Activated CD8-positive, alpha-beta memory T cell treated with anti-CD3 and anti-CD28 coated beads for 1 hour (primary cell): Measurements from ENCODE around the gene GNAS.
"Not testable (repeated sequence)": the region's sequence is repeated elsewhere in the genome, so short reads cannot be mapped to it uniquely, and the experiment has no call there.

Experiments
- DNase-seq, 2 donors: peaks; one replicate each; pipeline ENCODE4 v3.0.0-alpha.2; 2020; ENCODE audit warnings: low read depth in 1 of 2; ENCODE audit errors: extremely low read depth in 1 of 2

GNAS gene

GRCh38 chr20:58852543-58853271 lies at the start of gene GNAS:
GNAS (plus strand) TSS chr20:58852716.
- DNase-seq: no peak

- no peak for DNase-seq
Observed at GRCh38 chr20:58803533-58803932, 49.0 kb upstream of the GNAS start.

GRCh38 chr20:58807801-58808200 lies 44.7 kb upstream of the GNAS start:
- DNase-seq: no peak

DNA sequence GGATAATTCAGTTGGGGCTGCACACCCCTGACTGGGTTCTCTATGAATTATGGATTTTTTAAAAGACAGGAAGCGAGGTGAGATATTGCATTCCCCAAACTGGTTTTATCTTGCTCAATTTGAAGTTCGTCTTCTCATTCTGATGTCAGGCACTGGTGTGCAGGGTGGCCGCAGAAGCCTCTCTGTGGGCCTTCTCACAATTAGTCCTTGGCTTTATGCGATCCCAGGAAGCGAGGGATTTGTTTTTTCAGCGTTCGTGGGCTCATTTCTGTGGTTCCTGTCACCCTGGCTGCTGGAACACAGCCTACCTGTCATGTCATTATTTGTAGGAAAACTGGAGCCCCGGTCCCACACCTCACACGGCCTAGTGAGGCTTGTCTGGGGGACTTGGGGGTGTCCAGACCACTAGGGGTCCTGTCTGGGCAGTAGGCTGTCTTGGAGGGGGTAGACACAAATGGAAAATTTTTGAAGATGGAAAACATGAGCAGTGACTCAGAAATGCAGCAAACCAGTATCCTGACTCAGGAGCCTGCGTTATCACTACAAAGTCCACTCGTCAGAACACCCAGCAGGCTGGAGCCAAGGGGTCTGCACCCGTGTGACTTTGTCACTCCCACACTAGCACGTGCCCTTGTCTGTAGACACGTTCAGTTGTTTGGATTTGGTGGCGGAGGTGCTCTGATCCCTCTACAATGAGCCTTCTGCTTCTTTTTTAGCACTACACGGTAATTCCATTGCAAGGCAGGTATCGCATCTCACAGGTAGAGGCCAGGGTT lies 44.1 kb upstream of the GNAS start:
- DNase-seq: no peak

GRCh38 chr20:58810116-58810878 lies 42.2 kb upstream of the GNAS start:
- DNase-seq: no peak

- DNase-seq: no peak
Observed at GRCh38 chr20:58810879-58811250, 41.7 kb upstream of the GNAS start.

GRCh38 chr20:58811334-58811733 lies 41.2 kb upstream of the GNAS start:
- DNase-seq: no peak

- no peak for DNase-seq
Observed at GRCh38 chr20:58813369-58813768, 39.1 kb upstream of the GNAS start.

- DNase-seq: no peak
Observed at GRCh38 chr20:58815448-58815847, 37.1 kb upstream of the GNAS start.

GRCh38 chr20:58816051-58816450 lies 36.5 kb upstream of the GNAS start:
- no peak for DNase-seq

DNA sequence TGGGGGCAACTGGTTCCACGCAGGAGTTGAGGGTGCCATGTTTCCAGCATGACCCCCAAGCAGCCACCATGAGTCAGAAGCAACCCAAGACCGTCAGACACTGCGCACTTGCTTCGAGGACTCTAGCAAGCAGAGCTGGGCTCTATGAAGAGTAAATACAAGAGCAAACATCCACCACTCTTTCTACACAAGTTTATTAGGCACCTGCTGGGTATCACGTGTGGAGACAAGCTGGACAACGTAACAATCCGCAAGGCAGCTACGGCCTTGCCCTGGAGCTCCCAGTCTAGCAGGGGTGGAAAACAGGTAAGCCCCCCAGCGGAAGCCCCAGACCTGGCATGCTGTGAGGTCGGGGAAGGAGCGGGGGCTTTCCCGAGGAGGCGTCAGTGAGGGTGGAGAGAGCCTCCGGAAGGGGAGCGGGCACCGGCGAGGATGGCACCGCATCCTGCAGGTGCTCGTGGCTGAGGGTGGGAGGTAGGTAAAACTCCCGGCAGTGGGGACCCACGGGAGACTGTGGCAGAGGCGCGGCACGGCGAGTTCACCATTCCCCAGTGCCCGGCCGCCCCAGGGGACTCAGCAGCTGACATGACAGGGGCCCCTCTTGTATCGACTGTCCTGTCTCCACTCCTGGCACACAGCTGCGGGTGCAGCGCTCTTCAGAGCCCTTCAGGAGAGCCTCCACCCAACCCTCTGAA lies 35.4 kb upstream of the GNAS start:
- DNase-seq: no peak

GRCh38 chr20:58817748-58818147 lies 34.8 kb upstream of the GNAS start:
- no peak for DNase-seq

DNA sequence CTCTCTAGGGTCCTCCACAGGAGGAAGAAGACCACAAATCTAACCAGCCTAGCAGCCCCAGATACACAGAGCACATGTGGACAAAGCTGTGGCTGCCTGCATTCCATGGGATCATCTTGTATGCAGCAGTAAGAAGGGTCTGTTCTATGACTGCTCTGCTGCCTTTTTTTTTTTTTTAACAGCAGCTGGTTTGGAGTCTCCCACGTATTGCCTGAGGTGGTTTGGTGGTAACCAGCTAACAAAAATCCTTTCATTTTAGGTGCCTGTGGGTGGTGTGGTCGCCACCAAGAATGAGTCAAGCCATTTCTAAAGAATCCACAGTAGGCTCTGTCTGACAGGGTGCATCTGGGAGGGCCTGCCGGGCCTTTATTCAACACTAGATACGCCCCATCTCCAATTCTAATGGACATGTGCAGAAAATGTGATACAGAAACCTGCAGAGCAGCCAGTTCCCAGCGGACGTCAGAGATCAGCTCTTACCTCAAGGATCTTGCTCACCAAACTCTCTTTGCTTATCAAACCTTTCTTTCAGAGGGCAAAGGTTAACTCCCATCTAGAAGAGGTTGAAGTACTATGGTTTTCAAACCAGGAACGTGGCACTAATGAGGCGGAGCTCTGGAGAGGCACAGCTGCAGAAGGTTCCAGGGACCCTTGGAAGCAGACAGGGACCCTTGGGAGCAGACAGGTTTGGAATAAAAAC lies 33.8 kb upstream of the GNAS start:
- DNase-seq: no peak

DNA sequence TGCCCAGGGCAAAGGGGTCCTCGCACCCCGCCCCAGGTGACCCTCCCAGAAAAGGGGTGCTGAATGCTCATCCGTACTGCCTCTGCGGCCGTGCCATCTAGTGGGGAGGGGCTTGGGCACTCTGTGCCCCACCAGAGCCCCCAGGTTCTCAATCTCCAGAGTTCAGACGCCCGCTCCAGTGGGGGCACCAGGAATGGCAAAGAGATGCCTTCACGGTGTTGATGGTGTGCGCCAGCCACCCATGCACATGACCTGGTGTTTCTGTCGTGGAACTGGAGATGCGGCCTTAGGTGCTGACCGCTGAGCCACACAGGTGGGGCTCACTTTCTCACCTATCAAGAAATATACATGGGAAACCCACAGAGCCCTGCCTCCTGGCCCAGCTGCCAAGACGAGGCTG lies 32.6 kb upstream of the GNAS start:
- no peak for DNase-seq

DNA sequence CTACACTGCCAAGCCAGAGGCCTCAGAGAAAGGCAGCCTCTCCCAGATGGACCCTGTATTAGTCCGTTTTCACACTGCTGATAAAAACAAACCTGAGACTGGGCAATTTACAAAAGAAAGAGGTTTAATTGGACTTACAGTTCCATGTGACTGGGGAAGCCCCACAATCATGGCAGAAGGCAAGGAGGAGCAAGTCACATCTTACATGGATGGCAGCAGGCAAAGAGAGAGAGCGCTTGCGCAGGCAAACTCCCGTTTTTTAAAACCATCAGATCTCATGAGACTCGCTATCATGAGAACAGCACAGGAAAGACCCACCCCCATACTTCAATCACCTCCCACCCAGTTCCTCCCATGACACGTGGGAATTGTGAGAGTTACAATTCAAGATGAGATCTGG lies 32.0 kb upstream of the GNAS start:
- not testable (repeated sequence) for DNase-seq

- DNase-seq: no peak
Observed at GRCh38 chr20:58822149-58822548, 30.4 kb upstream of the GNAS start.

DNA sequence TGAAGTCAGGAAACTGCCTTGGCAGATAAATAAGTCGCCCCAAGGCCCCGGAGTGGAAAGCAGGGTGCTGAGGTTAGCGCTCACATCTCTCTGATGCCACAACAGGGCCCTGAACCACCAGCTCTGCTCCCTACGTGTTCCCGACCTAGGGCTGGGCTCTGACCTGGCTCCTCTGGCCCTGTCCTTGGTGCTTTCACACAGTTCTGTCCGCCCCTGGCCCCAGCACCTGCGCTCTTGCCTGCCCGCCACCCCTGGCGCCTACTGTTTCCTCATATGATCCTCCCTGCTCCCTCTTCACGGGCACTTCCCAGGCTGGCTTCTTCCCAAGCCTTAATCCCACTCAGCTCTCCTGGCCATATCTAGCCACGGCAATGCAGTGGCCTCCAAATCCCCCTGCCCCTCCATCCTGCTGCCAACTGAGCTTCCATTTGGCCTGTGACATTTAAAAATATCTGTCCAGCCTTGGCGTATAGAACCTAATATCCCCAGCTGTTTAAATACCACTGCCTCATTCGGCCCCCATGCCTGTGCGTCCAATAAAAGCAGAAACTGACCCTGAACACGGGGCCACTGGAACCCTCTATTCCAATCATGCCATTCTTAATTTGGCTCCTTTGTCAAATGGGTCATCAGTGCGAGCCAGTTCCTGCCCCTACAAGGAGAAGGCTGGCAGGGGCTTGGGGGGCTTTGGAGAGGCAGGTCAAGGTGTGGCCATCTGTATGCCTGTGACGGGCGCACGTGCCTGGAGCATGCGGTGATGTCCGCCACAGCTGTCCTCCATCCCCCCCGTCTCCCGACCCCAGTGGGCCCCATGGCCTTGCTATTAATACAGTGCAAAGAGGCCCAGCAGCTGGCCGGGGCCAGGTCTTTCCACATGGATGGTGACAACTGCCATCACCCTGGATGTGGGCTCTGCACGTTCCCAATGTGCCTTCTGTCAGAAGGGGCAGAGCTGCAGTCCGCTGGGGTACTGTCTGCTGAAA lies 29.5 kb upstream of the GNAS start:
- no peak for DNase-seq

DNA sequence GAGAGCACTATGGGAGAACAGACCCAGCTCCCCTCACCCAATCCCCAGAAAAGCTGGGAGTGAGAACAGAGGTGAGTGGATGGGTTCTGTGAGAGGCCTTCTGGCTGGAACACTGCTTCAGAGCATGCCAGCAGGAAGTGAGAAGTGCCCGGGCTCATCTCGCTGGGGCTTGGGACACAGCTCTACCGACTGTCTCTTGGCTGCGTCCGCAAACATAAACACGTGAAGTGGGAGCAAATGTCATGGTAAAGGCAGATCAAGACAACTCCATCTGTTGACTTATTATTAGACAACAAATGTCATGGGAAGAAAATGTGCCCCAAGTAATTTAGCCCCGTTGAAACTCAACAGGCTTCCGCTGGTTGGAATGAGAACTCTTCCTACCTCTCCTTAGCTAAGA lies 27.7 kb upstream of the GNAS start:
- DNase-seq: no peak

GRCh38 chr20:58825450-58825849 lies 27.1 kb upstream of the GNAS start:
- no peak for DNase-seq
